ENCODE results near the gene MYO5B. TPM values are rescaled to one million over a fixed set of nuclear protein-coding genes. Genes with fewer than 3 reads are reported as not detected.
"Not testable (repeated sequence)": the region's sequence is repeated elsewhere in the genome, so short reads cannot be mapped to it uniquely, and the experiment has no call there.

MYO5B gene
- total RNA-seq, 6 experiments from 2014 or later, result 0.17 to 0.28 TPM; not detected in 4

DNA sequence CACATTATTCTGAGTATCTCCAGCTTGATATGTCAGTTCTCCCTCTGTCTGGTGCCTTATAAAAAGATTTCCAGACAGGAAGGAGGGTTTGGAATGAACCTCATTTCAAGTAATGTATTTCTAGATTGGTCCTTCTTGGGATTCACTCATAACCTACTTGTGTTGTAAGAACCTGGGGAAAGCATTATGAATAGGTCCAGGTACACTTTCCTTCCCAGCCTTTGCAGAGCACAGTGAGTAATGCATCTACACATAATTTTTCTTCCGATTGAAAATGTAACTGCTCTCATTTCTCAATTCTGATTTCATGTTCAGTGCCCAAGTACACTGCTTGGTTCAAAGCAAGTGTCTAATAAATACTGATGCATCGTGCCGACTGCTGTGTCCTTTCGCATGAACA, 356.6 kb downstream of the MYO5B start:
- DNase-seq, result no peak
- H3K4me1 Mint-ChIP-seq (ENCODE audit: low read depth), result peaks cover 31% of the 10 kb centered on the region
- H3K4me3 Mint-ChIP-seq, result no peak overlapping the region
- H3K27ac Mint-ChIP-seq, result no peak overlapping the region
- no peaks in the 10 kb centered on the region for H3K36me3 Mint-ChIP-seq (ENCODE audit: low read depth)
- TF ChIP-seq CTCF (IDR thresholded peaks at IDR 0.05), result no peak
- H3K27me3 Mint-ChIP-seq (ENCODE audit: insufficient read depth), result no peaks in the 10 kb centered on the region; the same call in none of the 2 replicates
- no peaks in the 10 kb centered on the region for H3K9me3 Mint-ChIP-seq

GRCh38 chr18:49837889-49838288, 357.1 kb downstream of the MYO5B start:
- no peak for DNase-seq
- TF ChIP-seq CTCF (IDR thresholded peaks at IDR 0.05), result no peak
- peaks cover 31% of the 10 kb centered on the region for H3K4me1 Mint-ChIP-seq (ENCODE audit: low read depth)
- H3K27me3 Mint-ChIP-seq (ENCODE audit: insufficient read depth), result no peaks in the 10 kb centered on the region; the same call in none of the 2 replicates
- no peaks in the 10 kb centered on the region for H3K9me3 Mint-ChIP-seq
- no peaks in the 10 kb centered on the region for H3K36me3 Mint-ChIP-seq (ENCODE audit: low read depth)
- no peak overlapping the region for H3K27ac Mint-ChIP-seq
- H3K4me3 Mint-ChIP-seq, result no peak overlapping the region

DNA sequence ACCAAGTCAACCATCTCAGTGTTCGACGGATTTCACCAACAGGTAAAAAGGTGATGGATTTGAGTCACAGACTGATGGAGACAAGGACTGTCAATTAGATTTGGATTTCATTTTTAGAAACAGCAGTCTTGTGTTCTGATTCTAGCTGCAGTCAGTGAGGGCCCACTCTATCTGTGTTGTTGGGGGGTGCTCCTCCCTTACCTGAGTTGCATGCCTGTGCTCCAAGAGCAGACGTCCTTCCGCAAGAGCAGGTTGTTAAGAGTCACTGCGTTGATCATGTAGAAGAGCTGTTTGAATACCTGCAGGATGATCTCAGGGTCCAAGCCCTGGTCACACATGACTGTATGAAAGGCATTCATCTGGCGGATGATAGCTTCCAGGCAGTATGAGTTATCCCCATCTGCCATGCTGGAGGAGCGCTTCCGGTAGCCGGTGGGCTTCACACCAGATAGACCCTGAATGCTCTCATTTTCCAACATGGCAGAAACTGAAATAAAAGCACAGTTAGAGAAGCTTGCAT, 357.6 kb downstream of the MYO5B start:
- not testable (repeated sequence) for H3K9me3 Mint-ChIP-seq; DNase-seq; H3K4me3 Mint-ChIP-seq; H3K36me3 Mint-ChIP-seq (ENCODE audit: low read depth); H3K27ac Mint-ChIP-seq; H3K27me3 Mint-ChIP-seq (ENCODE audit: insufficient read depth)
- H3K4me1 Mint-ChIP-seq (ENCODE audit: low read depth), result peaks cover 31% of the 10 kb centered on the region

DNA sequence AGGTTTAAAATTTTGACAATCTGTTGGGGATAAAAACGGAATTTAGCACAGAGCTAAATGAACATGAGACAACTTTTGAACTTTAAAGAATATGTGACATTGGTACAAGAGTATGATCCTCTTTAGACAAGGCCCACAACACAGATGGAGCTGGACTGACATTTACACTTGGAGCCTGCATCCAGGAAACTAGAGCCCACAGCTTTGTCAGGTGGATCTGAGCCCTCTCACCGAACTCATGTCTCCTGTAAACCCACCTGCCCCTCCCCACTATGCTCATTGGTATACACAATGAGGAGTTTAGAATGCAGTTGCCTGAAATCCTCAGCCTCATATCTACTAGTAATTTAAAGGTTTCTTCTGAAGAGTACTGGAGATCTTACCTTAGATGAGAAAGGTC, 359.5 kb downstream of the MYO5B start:
- no peak for TF ChIP-seq CTCF (IDR thresholded peaks at IDR 0.05)
- Mint-ChIP-seq H3K27me3 (ENCODE audit: insufficient read depth) (no peaks in the 10 kb centered on the region; the same call in 1 of the 2 replicates), H3K36me3 (ENCODE audit: low read depth) (no peaks in the 10 kb centered on the region), H3K4me3 (no peak overlapping the region), H3K4me1 (ENCODE audit: low read depth) (peaks cover 31% of the 10 kb centered on the region), H3K27ac (no peak overlapping the region), H3K9me3 (no peaks in the 10 kb centered on the region)
- no peak for DNase-seq

GRCh38 chr18:49834258-49834657, 360.7 kb downstream of the MYO5B start:
- Mint-ChIP-seq H3K27ac (no peak overlapping the region), H3K36me3 (ENCODE audit: low read depth) (no peaks in the 10 kb centered on the region), H3K9me3 (no peaks in the 10 kb centered on the region), H3K4me1 (ENCODE audit: low read depth) (peaks cover 26% of the 10 kb centered on the region), H3K4me3 (no peak overlapping the region), H3K27me3 (ENCODE audit: insufficient read depth) (no peaks in the 10 kb centered on the region; the same call in none of the 2 replicates)
- DNase-seq, result no peak
- no peak for TF ChIP-seq CTCF (IDR thresholded peaks at IDR 0.05)

- Mint-ChIP-seq H3K4me3 (no peak overlapping the region), H3K27ac (no peak overlapping the region), H3K27me3 (ENCODE audit: insufficient read depth) (no peaks in the 10 kb centered on the region; the same call in none of the 2 replicates), H3K36me3 (ENCODE audit: low read depth) (no peaks in the 10 kb centered on the region), H3K9me3 (no peaks in the 10 kb centered on the region), H3K4me1 (ENCODE audit: low read depth) (peaks cover 21% of the 10 kb centered on the region)
- no peak for DNase-seq
- no peak for TF ChIP-seq CTCF (IDR thresholded peaks at IDR 0.05)
Observed at GRCh38 chr18:49833814-49834213, 361.1 kb downstream of the MYO5B start.

Data from HFFc6 (cell line).